GM21576 (cell line): ENCODE data around the gene CPXCR1.
"Not testable (repeated sequence)": the region's sequence is repeated elsewhere in the genome, so short reads cannot be mapped to it uniquely, and the experiment has no call there.

Experiments used
- ATAC-seq: cut with Tn5 transposase; IDR thresholded peaks from one replicate; pipeline ENCODE4 v1.9.1; 2021; ENCODE audit warnings: mild to moderate bottlenecking, moderate library complexity; ENCODE audit not compliant: unreplicated experiment

The CPXCR1 gene

GRCh38 chrX:88746925-88747324, at the start of gene CPXCR1:
Gene CPXCR1, plus strand, starts transcription at chrX:88747225. Its CDS starts 6,190 bp downstream, at chrX:88753415.
- ATAC-seq, result no peak

- ATAC-seq, result no peak
Observed at GRCh38 chrX:88735835-88736234, 11.2 kb upstream of the CPXCR1 start.

- ATAC-seq, result not testable (repeated sequence)
Observed at GRCh38 chrX:88746215-88746614, 810 bp upstream of the CPXCR1 start.

GRCh38 chrX:88752339-88752738, 5.3 kb downstream of the CPXCR1 start:
- not testable (repeated sequence) for ATAC-seq

- no peak for ATAC-seq
Observed at GRCh38 chrX:88789825-88790224, 42.8 kb downstream of the CPXCR1 start.
